GM21825 (cell line): Measurements from ENCODE around the gene MIA.
"Not testable (repeated sequence)": the region's sequence is repeated elsewhere in the genome, so short reads cannot be mapped to it uniquely, and the experiment has no call there.

ENCODE experiments used
- ATAC-seq: cut with Tn5 transposase; IDR thresholded peaks from one replicate; pipeline ENCODE4 v1.9.1; 2021; ENCODE audit warnings: mild to moderate bottlenecking, moderate library complexity; ENCODE audit not compliant: unreplicated experiment

The MIA gene

GRCh38 chr19:40774916-40775631 is at the start of gene MIA:
Gene MIA, plus strand, starts transcription at chr19:40775521. Its CDS starts 22 bp downstream, at chr19:40775543.
- ATAC-seq, result no peak

- no peak for ATAC-seq
Observed at GRCh38 chr19:40726279-40726678, 49.0 kb upstream of the MIA start.

- not testable (repeated sequence) for ATAC-seq
Observed at GRCh38 chr19:40730065-40730464, 45.3 kb upstream of the MIA start.

GRCh38 chr19:40732304-40732703 is 43.0 kb upstream of the MIA start:
- ATAC-seq, result not testable (repeated sequence)

GRCh38 chr19:40733149-40733548 is 42.2 kb upstream of the MIA start:
- ATAC-seq, result no peak

GRCh38 chr19:40735013-40735771 is 40.1 kb upstream of the MIA start:
- ATAC-seq, result no peak

- no peak for ATAC-seq
Observed at GRCh38 chr19:40736661-40737060, 38.7 kb upstream of the MIA start.

- no peak for ATAC-seq
Observed at GRCh38 chr19:40737102-40737644, 38.1 kb upstream of the MIA start.

- no peak for ATAC-seq
Observed at GRCh38 chr19:40739030-40739839, 36.1 kb upstream of the MIA start.

GRCh38 chr19:40739871-40740703 is 35.2 kb upstream of the MIA start:
- ATAC-seq, result no peak

- no peak for ATAC-seq
Observed at GRCh38 chr19:40740747-40741146, 34.6 kb upstream of the MIA start.

- ATAC-seq, result no peak
Observed at GRCh38 chr19:40741527-40742390, 33.6 kb upstream of the MIA start.

- ATAC-seq, result no peak
Observed at GRCh38 chr19:40742477-40742876, 32.8 kb upstream of the MIA start.

- no peak for ATAC-seq
Observed at GRCh38 chr19:40742886-40743285, 32.4 kb upstream of the MIA start.

GRCh38 chr19:40743926-40744325 is 31.4 kb upstream of the MIA start:
- ATAC-seq, result no peak

GRCh38 chr19:40744554-40745401 is 30.5 kb upstream of the MIA start:
- no peak for ATAC-seq

GRCh38 chr19:40745402-40745780 is 29.9 kb upstream of the MIA start:
- no peak for ATAC-seq

GRCh38 chr19:40747536-40747935 is 27.8 kb upstream of the MIA start:
- ATAC-seq, result no peak
